Psoas muscle (tissue), 8 donors: ENCODE measurements around the gene HOXC11. TPM values are rescaled to one million over a fixed set of nuclear protein-coding genes. Genes with fewer than 3 reads are reported as not detected.

ENCODE experiments used
- ATAC-seq, 4 donors: fragments of 200-7000 bp; cut with Tn5 transposase; one replicate each; pipeline ENCODE4 v1.9.1; 2020; ENCODE audit warnings: moderate library complexity in 3 of 4, mild to moderate bottlenecking in 2 of 4
- DNase-seq, 2 donors: peaks; one replicate each; pipeline ENCODE4 v3.0.0-alpha.2; 2020
- H3K27ac ChIP-seq: fragments of 200-600 bp; one replicate; pipeline ENCODE4 v1.8.0; 2022
- H3K27me3 ChIP-seq, 3 donors: fragments of 200-600 bp in 1 of 3; one replicate each; pipeline versions ENCODE4 v1.6.1 to v1.8.0; 2013 to 2022; ENCODE audit warnings: low read length in 2 of 3, mild to moderate bottlenecking in 2 of 3, moderate library complexity in 1 of 3; ENCODE audit not compliant: insufficient read depth in 3 of 3
- H3K36me3 ChIP-seq, 2 donors: fragments of 200-600 bp in 1 of 2; one replicate each; pipeline versions ENCODE4 v1.6.1 to v1.8.0; 2013 to 2022; ENCODE audit warnings: low read depth in 1 of 2, mild to moderate bottlenecking in 1 of 2, moderate library complexity in 1 of 2; ENCODE audit not compliant: insufficient read depth in 1 of 2
- H3K4me1 ChIP-seq: fragments of 200-600 bp; one replicate; pipeline ENCODE4 v1.8.0; 2022
- H3K4me3 ChIP-seq: fragments of 200-600 bp; one replicate; pipeline ENCODE4 v1.8.0; 2022; ENCODE audit warnings: mild to moderate bottlenecking
- H3K9me3 ChIP-seq: fragments of 200-600 bp; one replicate; pipeline ENCODE4 v1.8.0; 2022
- CTCF ChIP-seq: fragments of 200-600 bp; IDR thresholded peaks from one replicate; pipeline ENCODE4 v1.8.0; 2022; ENCODE audit warnings: antibody characterized with exemption
- WGBS, 3 donors: extraction: QIAGEN DNeasy Blood & Tissue Kit; methylation state at CpG; one replicate each; pipeline versions ENCODE4 v1.1.6 to v1.1.7; 2013; 5-methylcytosine and 5-hydroxymethylcytosine counted together
- intact Hi-C, 2 donors: fragments of 100-400 bp; cut with DNase I; formaldehyde crosslinking; loops; one replicate each; pipeline versions ENCODE4 v1.11.0 to v1.14.2; 2022
- polyA plus RNA-seq, 3 donors: library from polyadenylated mRNA; stranded (reverse); fragments of 200-250 nt; gene quantifications; one replicate each; pipeline ENCODE4 v1.2.3, GENCODE V29; 2013
- total RNA-seq, 4 donors: library from RNA; stranded (reverse); fragmentation: NEBNext Ultra II Directional in 2 of 4; extraction: Animal tissue kit (Norgen Biotek cat#: 25700) in 2 of 4; gene quantifications; one replicate each; pipeline versions ENCODE4 v1.2.1 to v1.2.4, GENCODE V29; 2021 to 2023
- donor health status: healthy with polysubstance abuse.
- donor health status: DM: no; HTN: no; CAD: no; lungs with moderate emphysema.
- donor health status: Bipolar disorder and iron deficiency.
- donor health status: healthy.
- donor health status: DM: yes; HTN: yes; CAD: no.
- donor health status: DM: no; HTN: no; CAD: no.
- donor health status: DM: no; HTN: no; CAD: no.
- donor health status: DM: yes; HTN: yes; CAD: no.

The HOXC11 gene
- total and polyA plus RNA-seq, 7 donors: 0.34 to 2.2 (median 0.82) TPM; not detected in 2

GRCh38 chr12:54000116-54001114 lies 27.5 kb downstream of the HOXC11 start, which contains the start of gene HOXC9:
TSS of gene HOXC9 (plus strand) at chr12:54000161. CDS start at chr12:54000189, 28 bp downstream.
- ATAC-seq: peak; percentile 33 to 72 (median 50)
- Histone ChIP-seq H3K9me3 (no peaks in the 10 kb centered on the region), H3K4me3 (peak within 1 kb of the TSS; percentile 78), H3K36me3 (no peaks in the 10 kb centered on the region), H3K27ac (peak within 1 kb of the TSS; percentile 95), H3K4me1 (peaks cover 19% of the 10 kb centered on the region), H3K27me3 (no peaks in the 10 kb centered on the region)
- DNase-seq: peak; percentile 51 to 73
- TF ChIP-seq CTCF: no peak
- WGBS, 3 donors: 1% methylated on average over 56 to 87 of the region's 87 CpGs
- intact Hi-C loops: loop anchor here in 1 of 2 donors (5.0 kb wide), 1 partner anchor 277 kb away; no protein-coding TSS in a partner anchor

GRCh38 chr12:54001283-54002187 lies 28.6 kb downstream of the HOXC11 start:
- WGBS, 3 donors: 20 to 43% (median 23%) methylated on average over 8 of the region's 8 CpGs
- Histone ChIP-seq H3K27ac (peak overlapping the region; percentile 95), H3K27me3 (no peaks in the 10 kb centered on the region), H3K36me3 (no peaks in the 10 kb centered on the region), H3K4me3 (peak overlapping the region; percentile 78), H3K9me3 (no peaks in the 10 kb centered on the region), H3K4me1 (peaks cover 19% of the 10 kb centered on the region)
- DNase-seq (peak in 1 of 2 donors; percentile 46), ATAC-seq (no peak)
- intact Hi-C loops: loop anchor here in 1 of 2 donors (5.0 kb wide), 1 partner anchor 276 kb away; no protein-coding TSS in a partner anchor
- TF ChIP-seq CTCF: no peak

- H3K4me3 ChIP-seq: peak overlapping the region; percentile 78
- H3K9me3 ChIP-seq: no peaks in the 10 kb centered on the region
- no peaks in the 10 kb centered on the region for H3K27me3 ChIP-seq
- H3K27ac ChIP-seq: peak overlapping the region; percentile 95
- DNase-seq (peak in 1 of 2 donors; percentile 71), ATAC-seq (no peak)
- H3K4me1 ChIP-seq: peaks cover 25% of the 10 kb centered on the region
- 24 to 42% (median 35%) methylated on average over 19 of the region's 19 CpGs for WGBS, 3 donors
- no peak for TF ChIP-seq CTCF
- intact Hi-C loops: loop anchor here in 1 of 2 donors (5.0 kb wide), 1 partner anchor 275 kb away; no protein-coding TSS in a partner anchor
- no peaks in the 10 kb centered on the region for H3K36me3 ChIP-seq
Measured at GRCh38 chr12:54002278-54002914, 29.5 kb downstream of the HOXC11 start.

GRCh38 chr12:54002915-54003389 lies 30.0 kb downstream of the HOXC11 start:
- intact Hi-C loops: loop anchor here in 1 of 2 donors (5.0 kb wide), 1 partner anchor 274 kb away; no protein-coding TSS in a partner anchor
- peak in 2 of 4 donors; percentile 22 to 33 for ATAC-seq
- no peak for TF ChIP-seq CTCF

More at GRCh38 chr12:54002915-54003389, 30.0 kb downstream of the HOXC11 start:
- Histone ChIP-seq H3K27ac (peak overlapping the region; percentile 95), H3K4me3 (peak overlapping the region; percentile 78), H3K27me3 (no peaks in the 10 kb centered on the region), H3K4me1 (peaks cover 27% of the 10 kb centered on the region), H3K36me3 (no peaks in the 10 kb centered on the region), H3K9me3 (no peaks in the 10 kb centered on the region)
- DNase-seq: peak in 1 of 2 donors; percentile 77
- 27 to 53% (median 50%) methylated on average over 19 of the region's 19 CpGs for WGBS, 3 donors
